8988T (cell line): ENCODE measurements around the gene SLC3A2.

ENCODE experiments used
- DNase-seq: peaks from one replicate; pipeline ENCODE4 v3.0.0; 2011

Gene SLC3A2

DNA sequence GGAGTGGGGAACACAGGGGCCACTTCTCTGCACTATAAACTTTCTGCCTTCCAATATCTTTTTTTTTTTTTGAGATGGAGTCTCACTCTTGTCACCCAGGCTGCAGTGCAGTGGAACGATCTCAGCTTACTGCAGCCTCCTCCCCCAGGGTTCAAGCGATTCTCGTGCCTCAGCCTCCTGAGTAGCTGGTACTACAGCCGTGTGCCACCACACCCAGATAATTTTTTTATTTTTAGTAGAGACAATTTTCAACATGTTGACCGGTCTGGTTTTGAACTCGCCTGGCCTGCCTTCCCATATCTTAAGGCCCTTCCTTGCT lies 1.7 kb downstream of the SLC3A2 start:
- no peak for DNase-seq

DNA sequence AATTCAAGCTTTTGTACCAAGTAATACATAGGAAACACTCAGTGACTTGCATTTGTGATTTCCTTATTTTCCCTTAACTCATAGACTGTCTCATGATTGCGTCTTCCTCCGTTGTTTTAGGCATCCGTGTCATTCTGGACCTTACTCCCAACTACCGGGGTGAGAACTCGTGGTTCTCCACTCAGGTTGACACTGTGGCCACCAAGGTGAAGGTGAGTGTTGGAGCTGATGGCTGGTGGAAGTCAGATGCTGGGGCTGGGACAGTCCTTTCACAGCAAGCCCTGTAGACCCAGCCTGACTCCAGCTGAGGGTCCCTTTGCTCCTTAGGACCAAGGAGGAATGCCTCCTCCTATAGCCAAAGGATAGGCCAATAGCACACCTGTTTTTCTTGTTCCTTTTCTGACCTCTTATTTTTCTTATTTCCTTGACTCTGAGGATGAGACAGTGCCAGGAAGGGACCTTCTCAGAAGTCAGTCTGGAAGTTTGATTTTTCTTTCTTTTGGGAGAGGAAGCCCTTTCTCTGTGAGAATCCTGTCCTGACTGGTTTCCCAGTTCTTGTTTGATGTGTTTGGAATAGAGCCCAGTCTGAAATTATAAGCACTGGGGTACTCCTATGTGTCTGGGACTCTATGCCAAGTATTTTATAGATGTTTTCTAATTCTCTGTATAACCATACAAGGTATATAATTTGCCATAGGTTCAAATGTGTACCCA lies 2.2 kb downstream of the SLC3A2 start:
- DNase-seq = no peak

DNA sequence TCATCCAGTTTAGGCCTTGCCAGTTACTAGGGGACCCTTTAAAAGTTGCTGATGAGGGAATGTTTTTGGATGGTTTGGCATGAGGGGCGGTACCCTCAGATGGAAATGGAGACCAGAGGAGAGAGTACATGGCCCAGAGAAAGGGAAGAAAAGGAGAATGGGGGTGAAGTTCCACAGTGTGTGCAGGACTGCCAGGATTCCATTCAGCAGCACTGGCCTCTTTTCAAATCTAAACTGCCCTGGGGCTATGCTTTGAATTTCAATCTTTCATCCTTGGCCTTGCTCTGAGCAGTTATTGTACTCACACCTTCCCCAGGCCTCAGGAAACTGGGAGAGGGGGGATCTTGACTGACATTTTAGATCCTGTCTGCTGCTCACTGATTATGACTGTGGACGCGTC lies 3.0 kb downstream of the SLC3A2 start:
- DNase-seq = no peak

DNA sequence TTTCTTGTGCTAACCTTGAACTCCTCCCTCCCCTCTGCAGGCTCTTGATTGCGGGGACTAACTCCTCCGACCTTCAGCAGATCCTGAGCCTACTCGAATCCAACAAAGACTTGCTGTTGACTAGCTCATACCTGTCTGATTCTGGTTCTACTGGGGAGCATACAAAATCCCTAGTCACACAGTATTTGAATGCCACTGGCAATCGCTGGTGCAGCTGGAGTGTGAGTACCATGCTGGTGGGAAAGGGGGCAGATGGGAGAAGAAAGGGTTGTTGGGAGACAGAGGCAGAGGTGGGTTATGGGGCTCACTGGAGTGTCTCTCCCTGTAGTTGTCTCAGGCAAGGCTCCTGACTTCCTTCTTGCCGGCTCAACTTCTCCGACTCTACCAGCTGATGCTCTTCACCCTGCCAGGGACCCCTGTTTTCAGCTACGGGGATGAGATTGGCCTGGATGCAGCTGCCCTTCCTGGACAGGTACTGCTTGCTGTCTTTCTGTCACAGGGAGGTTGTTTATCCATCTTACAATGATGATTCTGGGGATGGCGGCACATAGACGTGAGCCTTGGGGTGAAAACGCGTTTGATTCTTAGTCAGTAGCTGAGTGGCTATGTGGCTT lies 4.5 kb downstream of the SLC3A2 start:
- no peak for DNase-seq

DNA sequence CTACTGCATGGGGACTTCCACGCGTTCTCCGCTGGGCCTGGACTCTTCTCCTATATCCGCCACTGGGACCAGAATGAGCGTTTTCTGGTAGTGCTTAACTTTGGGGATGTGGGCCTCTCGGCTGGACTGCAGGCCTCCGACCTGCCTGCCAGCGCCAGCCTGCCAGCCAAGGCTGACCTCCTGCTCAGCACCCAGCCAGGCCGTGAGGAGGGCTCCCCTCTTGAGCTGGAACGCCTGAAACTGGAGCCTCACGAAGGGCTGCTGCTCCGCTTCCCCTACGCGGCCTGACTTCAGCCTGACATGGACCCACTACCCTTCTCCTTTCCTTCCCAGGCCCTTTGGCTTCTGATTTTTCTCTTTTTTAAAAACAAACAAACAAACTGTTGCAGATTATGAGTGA lies 7.7 kb downstream of the SLC3A2 start:
- DNase-seq = no peak

DNA sequence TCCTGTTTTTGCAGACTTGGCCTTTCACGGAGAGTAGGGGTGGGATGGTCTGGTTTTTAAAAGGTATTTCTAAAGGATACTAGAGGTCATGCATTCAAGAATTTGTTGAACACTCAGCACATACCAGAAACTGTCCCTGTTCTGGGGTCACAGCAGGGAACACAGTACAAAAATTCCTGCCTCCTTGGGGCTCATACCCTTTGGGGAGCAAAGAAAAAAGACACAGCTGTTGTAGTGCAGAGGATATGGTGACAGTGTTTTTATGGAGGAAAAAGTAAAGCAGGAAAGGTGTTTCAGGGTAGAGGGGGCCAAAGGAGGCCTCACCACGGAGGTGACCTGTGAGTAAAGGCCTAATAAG lies 8.4 kb downstream of the SLC3A2 start:
- DNase-seq = no peak

DNA sequence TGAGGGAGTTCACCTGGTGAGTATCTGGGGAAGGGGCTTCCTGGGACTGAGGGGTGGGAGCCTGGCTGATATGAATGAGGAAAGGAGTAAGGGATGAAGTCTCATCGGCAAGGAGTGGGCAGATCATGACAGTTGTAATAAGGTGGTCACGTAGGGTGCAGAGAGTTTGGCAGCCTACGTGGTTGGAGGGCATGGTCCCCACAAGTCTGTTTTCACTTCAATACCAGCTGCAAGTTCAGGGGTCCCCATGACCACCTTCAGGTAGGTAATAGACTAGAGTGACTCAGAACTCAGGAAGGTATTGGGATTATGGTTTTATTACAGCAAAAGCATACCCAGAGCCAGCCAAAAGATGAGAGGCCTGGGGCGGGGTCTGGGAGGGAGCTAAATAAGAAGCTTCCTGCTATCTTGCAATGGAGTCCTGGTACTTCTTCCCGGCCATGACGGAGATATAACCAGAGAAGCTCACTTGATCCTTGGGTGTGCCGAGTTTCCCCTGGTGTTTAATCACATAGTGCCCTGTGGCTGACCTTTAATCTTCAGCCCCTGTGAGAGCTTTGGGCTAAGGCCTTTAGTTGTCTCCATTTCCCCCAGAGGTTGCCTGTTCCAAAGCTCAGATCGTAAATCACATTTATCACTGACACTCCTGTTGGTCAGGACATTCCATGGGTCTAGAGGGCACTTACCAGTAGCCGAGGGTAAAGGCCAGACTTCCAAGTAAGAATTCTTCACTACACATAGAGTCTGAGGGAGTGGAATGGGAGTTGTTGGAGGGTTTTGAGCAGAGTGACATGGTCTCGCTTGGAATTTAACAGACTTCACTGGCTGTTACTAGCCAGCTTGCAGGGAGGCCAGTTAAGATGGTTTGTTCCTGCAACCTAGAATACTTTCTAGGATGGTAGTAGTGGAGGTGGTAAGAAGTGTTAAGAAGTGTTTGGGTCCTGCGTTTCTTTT lies 9.1 kb downstream of the SLC3A2 start:
- DNase-seq = peak; percentile 10

DNA sequence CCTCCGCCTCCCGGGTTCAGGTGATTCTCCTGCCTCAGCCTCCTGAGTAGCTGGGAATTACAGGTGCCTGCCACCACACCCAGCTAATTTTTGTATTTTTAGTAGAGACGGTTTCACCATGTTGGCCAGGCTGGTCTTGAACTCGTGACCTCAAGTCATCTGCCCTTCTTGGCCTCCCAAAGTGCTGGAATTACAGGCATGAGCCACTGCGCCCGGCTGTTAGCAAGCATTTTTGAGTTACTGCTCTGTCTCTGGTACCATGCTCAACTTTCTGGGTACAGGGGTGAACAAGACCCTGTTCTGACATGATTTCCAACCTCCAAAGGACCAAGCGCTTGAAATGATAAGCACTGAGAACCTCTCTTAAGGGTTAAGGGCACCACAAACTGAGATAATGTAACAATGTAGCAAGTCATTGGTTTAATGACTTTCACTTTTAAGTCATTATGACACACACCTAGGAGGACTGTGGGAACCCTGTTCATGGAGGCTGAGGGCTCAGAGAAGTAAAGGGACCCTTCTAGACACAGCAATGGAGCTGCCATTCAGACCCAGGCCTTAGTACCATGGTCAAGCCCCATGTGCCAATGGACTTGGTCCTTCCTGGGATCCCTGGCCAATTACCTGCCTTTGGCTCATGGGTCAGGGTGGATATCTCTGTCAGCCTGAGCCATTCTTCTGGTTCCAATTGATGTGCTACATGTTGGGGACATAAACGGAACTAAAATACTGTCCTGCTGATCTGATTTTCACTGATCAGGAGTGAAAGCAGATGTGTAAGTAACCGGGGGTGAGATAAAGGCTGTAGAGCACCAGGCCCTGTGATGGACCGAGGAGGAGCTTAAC lies 11.6 kb downstream of the SLC3A2 start:
- DNase-seq = no peak

DNA sequence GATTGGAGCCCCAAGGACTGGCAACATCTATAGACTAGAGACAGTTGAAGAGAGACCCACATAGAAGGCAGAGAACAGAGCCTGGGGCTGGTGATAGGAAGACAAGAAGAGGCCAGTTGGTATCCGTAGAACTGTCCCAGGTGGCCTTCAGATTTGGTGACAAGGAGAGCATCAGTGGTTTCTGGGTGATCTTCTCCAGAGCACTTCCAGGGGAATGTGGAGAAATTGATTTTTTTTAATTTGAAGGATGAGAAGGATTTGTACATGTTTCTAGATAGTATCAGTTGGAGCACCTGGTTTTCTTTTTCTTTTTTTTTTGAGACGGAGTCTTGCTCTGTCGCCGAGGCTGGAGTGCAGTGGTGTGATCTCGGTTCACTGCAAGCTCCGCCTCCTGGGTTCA lies 14.8 kb downstream of the SLC3A2 start:
- DNase-seq = no peak

DNA sequence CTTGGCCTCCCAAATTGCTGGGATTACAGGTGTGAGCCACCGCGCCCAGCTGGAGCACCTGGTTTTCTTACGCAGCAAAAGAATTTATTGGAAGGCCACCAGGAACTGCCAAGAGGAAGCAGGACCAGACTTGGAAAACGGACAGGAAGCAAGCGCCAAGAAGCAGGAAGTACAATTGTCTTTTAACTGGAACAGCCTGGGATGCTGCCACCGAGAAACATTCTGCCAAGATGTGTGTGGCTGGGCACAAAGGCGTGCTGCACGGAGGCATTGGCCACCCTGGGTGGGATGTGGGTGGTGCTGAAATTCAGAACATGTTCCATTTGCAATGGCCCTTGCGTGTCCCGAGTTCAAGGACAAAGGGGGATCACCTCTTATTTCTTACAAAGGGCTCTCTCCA lies 15.4 kb downstream of the SLC3A2 start:
- no peak for DNase-seq

DNA sequence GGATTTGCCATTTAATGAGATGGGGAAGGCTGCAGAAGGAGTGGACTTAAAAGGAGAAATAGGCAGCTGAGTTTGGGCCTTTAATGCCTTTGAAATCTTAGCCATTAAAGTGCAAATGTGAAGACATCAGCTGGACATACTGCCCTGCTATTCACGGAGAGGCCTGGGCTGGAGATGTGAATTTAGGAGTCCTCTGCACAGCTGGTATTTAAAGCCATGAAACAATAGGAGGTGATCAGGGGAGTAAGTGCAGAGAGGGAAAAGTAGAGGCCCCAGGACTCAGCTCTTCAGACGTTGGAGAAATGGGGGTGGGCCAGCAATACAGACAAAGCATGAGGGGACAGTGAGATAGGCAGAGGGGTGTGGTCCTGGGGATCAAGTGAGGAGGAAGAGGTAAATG lies 16.6 kb downstream of the SLC3A2 start:
- DNase-seq = no peak

DNA sequence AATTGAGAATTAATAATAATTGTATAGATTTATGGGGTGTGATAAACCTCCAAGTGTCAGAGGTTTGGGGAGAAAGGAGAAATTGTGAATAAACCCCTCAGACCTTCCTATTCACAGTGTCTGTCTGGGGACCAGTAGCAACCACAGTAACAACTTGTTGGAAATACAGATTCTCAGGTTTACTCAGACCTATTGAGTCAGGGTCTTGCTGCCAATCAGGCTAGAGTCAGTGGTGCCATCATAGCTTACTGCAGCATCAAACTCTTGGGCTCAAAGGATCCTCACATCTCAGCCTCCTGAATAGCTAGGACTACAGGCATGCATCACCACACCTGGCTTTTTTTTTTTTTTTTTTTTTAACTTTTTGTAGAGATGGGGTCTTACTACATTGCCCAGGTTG lies 17.3 kb downstream of the SLC3A2 start:
- DNase-seq = no peak

DNA sequence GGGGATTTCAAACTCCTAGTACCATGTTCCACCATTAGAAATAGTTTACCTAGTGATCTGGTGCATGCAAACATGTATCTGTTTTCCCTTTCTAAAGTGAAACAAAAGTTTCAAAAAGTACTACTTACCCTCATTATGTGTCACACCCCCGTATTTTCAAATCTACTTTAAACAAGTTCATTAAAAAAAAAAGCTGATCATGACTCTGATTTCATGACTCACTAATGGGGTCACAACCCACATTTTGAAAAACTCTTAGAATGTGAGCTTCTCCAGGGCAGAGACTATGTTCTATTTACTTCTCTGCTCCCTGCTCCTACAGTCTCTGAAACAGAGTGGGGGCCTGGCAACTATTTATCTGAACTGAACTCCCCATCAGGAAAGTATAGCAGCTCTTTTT lies 22.2 kb downstream of the SLC3A2 start:
- no peak for DNase-seq

DNA sequence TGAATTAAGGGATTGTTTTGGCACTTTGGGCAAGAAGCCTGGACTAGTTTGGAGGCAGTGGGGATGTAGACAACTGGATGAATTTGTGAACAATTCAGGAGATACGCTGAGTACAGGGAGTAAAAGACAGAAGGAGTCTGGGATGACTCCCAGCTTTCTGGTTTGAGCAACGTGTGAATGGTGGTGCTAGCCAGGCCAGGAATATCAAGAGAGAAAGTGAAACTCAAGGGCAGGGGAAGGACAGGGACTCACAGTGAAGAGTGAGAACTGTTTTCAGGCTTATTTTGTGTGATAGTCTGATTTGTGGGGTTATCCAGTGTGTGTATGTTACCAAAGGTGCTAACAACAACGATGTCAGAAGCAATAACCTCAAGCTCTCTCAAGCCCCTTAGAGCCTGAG lies 24.6 kb downstream of the SLC3A2 start:
- no peak for DNase-seq

DNA sequence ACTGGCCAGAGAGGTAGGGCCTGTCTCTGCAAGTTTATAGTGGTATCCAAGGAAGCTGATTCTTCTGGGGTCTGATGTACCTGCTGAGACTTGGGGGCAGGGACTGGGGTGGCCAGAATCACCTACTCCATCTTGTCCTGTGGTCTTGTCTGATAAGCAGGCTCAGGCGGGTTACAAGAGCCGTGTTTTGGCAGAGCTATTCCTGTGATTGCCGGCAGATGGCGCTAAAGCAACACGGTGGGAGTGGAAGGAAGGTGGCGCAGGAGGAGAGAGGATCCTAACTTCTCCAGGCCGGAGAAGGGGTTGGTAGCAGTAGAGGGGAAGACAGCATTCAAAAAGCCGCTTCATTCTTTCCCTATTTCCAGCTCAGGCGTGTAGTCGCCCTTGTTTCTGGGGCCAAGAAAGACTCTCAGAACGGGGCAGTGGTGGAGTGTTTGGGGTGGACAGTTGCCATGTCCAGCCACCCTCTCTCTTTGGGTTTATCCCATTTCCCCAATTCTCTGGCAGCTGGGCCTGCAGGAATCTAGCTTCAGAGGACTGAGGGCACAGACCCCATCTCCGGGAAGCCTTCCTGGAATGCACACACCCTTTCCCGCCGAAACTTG lies 25.3 kb downstream of the SLC3A2 start:
- DNase-seq = peak; percentile 75

DNA sequence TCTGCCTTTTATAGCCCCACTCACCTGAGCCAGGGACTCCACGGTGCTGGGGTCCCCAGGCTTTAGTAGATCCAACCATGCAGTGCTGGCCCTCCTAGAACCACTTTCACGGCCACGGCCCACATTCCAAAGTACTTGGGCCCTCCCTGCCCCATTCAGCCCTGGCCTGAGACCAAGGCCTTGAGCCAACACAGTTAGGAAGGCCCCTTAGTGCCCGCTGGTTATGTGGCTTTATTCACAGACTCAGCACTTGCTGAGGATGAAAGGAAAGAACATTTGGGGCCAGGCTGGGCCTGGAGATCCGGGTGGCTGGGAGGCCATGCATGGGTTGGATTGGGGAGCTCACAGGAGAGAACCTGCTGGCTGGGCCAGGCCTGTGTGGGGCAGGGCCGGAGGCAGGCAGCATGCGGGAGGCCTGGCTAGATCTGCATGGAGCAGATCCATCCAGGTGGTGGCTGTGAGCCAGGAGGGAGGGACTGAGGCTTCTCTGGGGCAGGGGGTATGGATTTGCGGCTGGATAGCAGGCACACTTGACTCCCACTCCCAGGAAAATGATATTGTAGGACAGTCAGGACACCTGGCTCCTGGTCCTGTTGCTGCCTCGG lies 27.9 kb downstream of the SLC3A2 start:
- no peak for DNase-seq

DNA sequence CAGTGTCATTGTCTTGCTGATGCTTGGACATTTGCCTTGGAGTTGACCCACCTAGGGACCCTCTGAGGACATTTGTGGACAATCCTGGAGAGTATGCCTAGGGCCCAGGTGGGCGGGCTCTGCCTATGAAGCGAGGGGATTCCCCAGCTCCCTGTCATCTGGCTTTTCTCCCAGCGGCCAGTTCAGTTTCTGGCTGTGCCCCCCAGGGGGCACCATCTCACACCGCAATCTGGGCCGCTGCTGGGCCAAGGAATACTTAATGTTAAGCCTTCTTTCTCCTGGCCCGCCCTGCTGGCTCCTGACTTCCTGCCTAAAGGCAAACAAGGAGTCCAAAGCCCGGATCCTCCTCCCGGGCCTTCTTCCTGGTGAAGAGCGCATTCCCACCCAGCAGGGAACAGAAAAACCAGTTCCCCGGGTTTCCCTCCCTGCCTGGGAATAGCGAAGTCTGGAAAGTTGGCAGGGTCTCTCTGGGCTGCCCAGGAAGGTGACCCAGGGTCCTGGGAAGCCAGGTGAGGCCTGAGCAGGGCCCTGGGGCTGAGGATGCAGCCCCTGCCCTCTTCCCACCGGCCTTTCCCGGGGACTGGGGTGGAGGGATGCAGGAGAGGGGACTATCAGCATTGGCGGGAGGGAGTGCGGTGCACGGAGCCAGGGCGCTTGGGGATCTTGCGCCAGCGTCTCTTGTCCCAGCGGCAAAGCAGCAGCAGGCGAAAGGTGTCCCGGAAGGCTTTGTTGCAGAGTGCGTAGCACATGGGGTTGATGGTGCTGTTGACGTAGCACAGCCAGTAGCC lies 28.6 kb downstream of the SLC3A2 start:
- DNase-seq = peak; percentile 96

DNA sequence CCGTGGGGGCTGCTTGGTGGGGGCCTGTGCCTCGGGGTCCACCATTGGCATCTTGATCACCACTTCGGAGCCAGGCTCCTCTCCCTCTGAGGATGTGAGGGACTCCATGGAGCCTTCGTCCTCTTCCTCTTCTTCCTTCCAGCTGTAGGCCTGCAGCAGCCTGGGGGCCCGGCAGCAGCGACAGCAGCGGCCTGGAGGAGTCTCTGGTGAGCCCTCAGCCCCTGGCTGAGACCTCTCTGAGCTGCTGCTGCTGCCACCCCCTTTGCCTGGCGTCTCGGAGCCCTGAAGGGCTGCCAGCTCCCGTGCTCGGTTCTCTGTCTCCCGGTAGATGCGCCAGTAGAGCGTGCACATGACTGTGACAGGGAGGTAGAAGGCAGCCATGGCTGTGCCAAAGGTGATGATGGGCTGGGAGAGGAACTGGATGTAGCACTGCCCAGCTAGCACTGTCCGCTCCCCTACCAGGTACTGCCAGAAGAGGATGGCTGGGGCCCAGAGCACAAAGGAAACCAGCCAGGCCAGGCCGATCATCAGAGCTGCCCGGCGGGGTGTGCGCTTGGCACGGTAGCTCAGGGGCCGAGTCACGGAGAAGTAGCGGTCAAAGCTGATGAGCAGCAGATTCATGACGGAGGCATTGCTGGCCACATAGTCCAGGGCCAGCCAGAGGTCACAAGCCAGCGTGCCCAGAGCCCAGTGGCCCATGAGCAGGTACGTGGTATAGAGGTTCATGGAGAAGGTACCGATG lies 29.6 kb downstream of the SLC3A2 start:
- no peak for DNase-seq

DNA sequence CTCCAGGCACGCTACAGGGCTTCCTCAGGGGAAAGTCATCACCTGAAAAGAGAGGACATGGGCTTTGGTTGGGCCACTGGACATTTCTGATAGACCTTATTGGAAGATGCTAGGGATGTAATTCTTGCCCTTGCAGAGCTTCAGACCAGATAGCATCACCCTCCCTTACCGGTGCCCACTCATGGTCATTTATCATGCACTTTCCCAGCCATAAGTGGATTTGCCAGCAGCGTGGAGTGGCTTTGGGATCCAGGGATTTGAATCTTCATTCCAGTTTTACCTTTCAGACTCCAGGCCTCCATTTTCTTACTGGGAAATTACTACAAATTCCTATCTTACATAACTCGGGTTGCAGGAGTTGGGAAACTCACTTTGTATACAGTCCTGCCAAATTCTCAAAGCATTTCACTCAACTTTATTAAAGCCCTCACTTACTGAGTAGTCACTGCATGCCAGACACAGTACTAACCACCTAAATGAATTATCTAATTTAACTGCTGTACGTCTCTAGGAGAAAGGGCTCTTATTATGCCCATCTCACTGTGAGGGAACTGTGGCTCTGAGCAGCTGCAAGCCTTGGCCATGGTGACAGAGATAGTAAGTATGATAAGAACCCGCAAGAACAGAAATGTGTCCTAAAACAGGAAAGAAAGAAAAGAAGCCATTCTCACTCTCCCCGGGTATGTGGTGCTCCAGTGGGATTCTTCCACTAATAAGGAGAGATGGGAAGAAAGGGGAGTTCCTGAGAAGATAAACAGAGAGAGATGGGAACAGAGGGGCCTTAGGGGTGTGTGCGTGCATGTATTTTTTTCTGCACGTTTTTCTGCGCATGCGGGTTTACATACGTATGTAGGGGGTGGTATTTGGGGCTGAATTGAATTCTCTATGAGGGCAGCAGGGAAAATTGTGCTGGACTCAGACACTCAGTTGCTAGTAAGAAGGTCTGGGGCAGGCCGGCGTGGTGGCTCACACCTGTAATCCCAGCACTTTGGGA lies 30.7 kb downstream of the SLC3A2 start:
- no peak for DNase-seq
